ENCODE measurements around the gene HK3.
"Not testable (repeated sequence)": the region's sequence is repeated elsewhere in the genome, so short reads cannot be mapped to it uniquely, and the experiment has no call there.

HK3 gene

DNA sequence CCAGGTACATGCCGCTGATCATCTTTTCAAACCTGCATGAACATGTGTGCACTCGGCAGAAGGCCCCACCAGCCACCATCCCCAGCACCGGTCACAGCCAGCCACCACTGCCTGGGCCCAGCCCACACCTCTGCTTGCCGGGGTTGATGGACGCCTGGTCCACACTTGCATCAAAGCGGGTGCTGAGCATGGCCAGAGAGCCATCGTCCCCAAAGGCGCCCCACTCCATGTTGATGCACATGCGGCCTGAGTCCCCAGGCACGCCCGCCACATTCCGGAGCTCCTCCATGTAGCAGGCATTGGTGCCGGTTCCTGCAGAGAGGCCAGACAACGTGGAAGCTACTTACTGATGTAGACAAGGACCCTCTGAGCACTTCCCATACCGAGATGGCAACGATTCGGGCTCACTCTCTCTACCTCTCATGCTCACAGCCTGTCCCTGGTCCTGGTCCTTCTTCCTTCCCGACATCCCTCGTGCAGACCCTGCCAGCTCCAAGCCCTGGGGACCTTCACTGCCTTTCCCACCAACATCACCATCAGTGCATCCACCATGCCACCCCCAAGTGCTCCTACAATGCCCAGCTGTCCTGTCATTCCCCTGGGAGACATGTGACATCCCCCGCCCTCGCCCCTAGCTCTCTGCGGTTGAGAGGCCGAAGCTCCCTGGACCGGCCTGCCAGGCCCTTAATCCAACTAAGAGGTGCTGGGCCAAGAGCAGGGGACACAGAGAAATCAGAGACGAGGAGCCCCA, 17.2 kb downstream of the HK3 start:
- DNase-seq, result no peak

DNA sequence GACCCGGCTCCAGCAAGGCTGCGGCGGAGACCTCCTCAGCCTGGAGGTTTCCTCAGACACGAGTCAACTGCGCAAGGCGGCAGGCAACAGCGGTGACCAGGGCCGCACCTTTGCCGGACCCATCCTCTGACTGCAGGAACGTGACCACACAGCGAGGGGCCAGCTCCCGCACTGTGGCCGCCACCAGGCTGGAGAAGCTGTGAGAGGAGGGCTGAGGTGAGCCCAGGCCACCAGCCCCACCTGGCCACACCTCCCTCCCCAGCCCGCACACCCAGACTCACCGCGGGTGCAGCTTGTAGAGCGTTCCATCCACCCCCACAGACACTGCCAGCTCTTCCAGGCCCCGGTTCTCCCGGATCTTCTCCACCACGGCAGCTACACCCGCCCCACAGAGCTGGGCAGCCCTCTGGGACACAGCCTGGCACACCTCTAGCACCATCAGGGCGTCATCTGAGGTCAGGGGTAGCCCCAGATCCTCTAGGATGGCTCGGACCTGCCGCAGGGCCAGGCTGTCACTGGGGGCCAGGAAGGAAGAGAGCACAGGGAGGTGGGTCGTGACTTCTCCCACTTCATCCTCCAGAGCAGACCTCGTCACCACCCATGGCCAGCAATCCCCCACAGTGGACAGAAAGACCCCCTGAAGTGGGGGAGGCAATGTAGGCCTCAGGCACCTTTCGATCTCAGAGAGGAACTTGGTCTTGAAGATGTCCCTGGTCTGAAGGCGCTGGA, 18.0 kb downstream of the HK3 start:
- no peak for DNase-seq

DNA sequence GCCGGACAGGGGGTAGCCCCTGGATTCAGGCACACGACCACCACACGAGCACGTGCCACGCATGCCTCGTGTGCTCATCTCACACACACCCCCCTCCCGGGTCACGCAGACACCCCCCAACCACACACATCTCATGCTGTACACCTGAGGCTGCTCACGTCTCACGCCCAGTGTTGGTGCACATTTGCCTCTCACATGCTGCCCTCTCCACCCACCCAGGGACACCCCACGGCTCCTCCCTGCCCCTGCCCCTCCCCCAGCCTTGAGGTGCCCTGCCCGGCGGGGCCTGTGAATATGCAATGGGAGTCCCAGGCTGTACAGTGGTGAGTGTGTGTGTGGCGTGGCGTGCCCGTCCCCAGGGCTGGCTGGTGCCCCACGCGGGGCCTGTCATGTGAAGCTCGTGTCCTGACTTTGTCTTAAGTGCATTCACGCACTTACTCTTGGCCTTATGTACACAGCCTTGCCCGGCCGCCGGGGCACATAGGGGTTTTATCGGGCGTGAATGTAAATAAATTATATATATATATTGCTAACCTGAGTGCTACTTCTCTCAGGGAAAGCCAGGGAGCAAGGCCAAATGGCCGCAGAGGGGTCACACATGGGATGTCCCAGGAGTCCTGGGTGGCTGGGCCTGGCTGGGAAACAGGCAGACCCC, 18.7 kb downstream of the HK3 start:
- no peak for DNase-seq

GRCh38 chr5:176879663-176880361, 19.3 kb downstream of the HK3 start:
- DNase-seq, result no peak

GRCh38 chr5:176878906-176879662, 20.1 kb downstream of the HK3 start:
- no peak for DNase-seq

DNA sequence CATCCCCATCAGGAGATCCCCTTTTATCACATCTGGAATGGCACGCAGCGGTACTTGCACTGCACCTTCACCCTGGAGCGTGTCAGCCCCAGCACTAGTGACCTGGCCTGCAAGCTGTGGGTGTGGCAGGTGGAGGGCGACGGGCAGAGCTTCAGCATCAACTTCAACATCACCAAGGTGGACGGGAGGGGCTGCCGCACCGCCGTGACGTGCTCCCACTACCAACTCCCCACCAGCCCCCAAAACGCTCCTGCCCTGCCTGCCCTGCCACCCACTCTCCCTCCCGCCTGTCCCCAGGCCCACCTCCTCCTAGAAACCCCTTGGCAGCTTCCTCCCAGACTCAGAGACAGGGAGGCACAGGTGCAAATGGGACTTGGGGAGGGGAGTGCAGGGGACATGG, 20.7 kb downstream of the HK3 start:
- DNase-seq, result no peak

DNA sequence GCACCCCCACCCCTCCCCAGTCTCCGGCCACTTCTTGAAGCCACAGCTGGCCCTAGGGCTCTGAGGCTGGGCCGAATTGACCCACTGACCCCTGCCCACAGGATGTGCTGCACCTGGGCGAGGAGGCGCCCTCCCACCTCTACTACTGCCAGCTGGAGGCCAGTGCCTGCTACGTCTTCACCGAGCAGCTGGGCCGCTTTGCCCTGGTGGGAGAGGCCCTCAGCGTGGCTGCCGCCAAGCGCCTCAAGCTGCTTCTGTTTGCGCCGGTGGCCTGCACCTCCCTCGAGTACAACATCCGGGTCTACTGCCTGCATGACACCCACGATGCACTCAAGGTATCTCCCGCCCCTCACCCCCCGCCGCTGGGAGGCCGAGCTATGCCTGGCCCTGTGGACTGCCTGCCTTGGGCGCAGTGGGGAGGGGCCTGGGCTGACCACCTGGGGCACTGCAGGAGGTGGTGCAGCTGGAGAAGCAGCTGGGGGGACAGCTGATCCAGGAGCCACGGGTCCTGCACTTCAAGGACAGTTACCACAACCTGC, 21.3 kb downstream of the HK3 start:
- no peak for DNase-seq

- DNase-seq, result no peak
These were observed 22.4 kb downstream of the HK3 start for GRCh38 chr5:176876506-176877431.

DNA sequence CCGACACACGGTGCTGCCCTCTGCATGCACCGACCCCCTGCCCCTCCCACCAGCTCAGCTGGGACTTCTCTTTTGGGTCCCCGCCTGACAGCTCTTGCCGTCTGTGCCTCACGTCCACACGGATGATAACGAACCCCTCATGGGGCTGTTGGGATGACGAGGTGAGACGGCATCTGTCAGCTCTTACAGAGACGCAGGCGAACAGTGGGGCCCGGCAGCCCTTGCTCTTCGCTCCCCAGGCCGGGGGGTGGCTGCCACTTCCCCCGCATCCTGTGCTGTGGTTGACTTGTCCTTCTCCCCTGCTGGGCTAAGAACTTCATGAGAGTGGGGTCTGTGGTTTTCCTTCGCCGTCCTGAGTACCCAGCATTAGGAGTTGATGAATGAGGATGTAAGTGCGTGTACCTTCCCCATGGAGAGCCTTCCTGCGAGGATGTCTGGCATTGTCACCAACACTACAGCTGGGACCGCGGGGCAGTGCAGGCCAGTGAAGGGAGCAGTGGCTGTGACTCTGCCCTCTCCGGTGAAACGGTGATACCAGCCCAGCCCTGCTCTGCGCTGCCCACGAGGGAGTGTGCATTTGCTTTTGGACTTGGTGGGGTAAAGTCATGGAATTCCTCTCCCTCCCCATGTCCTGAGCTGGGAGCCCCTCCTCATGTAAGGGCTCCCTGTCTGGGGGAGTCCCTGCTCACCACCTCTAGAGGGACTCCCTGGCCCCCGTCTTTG, 23.2 kb downstream of the HK3 start:
- no peak for DNase-seq

GRCh38 chr5:176875014-176875550, 24.1 kb downstream of the HK3 start:
- DNase-seq, result no peak

- DNase-seq, result no peak
These were observed 24.9 kb downstream of the HK3 start for GRCh38 chr5:176874198-176874780.

- no peak for DNase-seq
These were observed 25.5 kb downstream of the HK3 start for GRCh38 chr5:176873541-176874172.

DNA sequence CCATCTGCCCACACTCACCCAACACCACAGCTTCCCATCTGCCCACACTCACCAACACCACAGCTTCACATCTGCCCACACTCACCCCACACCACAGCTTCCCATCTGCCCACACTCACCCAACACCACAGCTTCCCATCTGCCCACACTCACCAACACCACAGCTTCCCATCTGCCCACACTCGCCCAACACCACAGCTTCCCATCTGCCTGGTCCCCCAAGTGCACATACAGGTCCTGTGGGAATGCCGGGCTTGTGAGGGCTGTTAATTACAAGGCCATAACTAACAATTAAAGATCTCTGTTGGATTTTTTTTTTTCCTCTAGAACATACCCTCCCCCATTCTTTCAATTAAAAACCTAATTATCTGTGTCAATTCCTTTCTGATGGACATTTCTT, 26.1 kb downstream of the HK3 start:
- not testable (repeated sequence) for DNase-seq

GRCh38 chr5:176872586-176872985, 26.6 kb downstream of the HK3 start:
- not testable (repeated sequence) for DNase-seq

DNA sequence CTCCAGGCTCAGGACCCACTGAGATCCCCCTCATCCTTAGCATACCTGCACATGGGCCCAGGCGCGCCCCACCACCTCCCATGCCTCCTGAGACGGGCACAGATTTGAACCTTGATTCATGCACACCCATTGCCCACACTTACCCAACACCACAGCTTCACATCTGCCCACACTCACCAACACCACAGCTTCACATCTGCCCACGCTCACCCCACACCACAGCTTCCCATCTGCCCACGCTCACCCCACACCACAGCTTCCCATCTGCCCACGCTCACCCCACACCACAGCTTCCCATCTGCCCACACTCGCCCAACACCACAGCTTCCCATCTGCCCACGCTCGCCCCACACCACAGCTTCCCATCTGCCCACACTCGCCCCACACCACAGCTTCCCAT, 28.5 kb downstream of the HK3 start:
- not testable (repeated sequence) for DNase-seq

GRCh38 chr5:176870110-176870591, 29.0 kb downstream of the HK3 start:
- no peak for DNase-seq

DNA sequence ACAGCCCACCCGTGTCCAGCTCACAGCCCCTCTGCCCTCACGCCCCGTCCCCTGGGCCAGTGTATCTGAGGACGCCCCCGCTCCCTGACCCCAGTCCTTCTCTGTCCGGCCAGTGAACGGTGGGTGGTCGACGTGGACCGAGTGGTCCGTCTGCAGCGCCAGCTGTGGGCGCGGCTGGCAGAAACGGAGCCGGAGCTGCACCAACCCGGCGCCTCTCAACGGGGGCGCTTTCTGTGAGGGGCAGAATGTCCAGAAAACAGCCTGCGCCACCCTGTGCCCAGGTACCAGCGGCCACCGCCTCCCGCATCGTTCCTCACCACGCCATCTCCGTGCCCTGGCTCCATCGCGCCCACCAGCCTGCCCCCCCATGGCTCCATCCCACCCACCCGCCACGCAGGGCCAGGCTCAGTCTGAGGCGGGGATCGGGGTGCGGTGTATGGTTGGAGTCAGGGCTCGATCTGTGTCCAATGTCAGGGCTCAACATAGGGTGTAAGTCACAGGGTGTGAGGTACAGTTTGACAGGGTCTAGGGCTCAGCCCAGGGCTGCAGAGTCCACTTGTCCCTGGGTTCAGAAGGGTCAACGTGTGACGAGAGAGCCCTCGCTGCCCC, 29.5 kb downstream of the HK3 start:
- DNase-seq, result no peak

- no peak for DNase-seq
These were observed 30.4 kb downstream of the HK3 start for GRCh38 chr5:176868731-176869130.

DNA sequence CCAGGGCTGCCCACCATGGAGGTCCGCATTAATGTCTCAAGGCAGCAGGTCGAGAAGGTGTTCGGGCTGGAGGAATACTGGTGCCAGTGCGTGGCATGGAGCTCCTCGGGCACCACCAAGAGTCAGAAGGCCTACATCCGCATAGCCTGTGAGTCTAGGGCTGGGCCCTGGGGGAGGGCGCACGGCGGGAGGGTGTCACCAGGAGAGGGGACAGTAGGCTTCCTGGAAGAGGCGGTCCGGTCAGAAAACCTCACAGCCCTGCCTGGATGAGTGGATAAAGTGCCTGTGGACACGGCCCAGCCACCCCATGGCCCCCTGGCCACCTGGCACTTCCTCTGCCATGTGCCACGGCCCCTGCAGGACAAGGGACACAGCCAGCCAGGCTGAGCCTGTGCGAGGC, 31.0 kb downstream of the HK3 start:
- DNase-seq, result no peak

Measured in T-helper 9 cell (primary cell).